NCI-H187 treated with DMSO at 0.1 percent for 48 hours (cell line): Measurements from ENCODE around the gene CYP2U1.
"Not testable (repeated sequence)": the region's sequence is repeated elsewhere in the genome, so short reads cannot be mapped to it uniquely, and the experiment has no call there.

Experiments
- DNase-seq: peaks from one replicate; lab custom pipeline; 2025; lab: John Stamatoyannopoulos, UW

CYP2U1 gene

DNA sequence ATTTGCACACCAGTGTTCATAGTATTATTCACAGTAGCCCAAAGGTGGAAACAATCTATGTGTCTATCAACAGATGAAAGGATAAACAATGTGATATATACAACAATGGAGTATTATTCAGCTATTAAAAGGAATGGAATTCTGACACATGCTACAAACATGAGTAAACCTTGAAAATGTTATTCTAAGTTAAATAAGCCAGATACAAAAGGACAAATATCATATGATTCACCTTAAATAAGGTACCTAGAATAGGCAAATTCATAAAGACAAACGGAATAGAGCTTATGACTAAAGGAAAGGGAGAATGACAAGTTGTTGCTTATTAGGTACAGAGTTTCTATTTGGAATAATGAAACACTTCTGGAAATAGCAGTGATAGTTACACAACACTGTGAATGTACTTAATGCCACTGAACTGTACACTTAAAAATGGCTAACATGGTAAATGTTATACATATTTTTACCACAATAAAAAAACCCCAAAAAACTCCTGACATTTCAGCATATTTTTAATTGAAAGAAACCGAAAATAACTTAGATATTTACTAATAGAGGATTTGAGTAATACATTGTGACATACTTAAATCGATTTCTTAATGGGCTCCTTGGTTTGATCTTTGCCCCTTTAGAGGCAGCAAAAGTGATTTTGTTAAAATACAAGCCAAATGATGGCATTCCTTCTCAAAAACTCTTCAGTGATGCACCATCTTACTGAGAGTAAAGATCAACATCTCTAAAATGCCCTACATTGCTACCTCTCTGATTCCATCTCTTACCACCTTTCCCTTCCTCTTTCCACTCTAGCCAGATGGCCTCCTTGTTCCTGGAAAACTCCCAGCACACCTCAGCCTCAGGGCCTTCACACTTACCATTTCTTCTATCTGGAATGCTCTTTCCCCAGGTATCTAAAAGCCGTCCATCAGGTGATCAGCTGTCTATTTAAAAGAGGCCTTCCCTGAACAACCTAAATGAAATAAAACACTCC is 8.6 kb upstream of the CYP2U1 start:
- DNase-seq, result no peak

- not testable (repeated sequence) for DNase-seq
These were observed 5.6 kb upstream of the CYP2U1 start for GRCh38 chr4:107925713-107926112.

DNA sequence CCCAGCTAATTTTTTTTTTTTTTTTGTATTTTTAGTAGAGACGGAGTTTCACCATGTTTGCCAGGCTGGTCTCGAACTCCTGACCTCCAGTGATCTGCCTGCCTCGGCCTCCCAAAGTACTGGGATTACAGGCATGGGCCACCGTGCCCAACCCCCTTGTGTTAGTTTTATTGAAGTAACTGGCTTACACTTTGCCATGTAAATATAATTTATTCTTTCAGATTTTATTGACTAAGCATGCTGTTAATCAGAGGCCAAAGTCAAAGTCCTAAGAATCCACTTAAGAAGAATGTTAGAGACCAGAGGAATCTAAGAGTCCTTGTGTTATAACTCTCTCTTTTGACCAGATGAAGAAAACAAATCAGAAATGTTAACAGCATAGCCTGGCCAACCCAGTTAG is 4.5 kb upstream of the CYP2U1 start:
- not testable (repeated sequence) for DNase-seq

DNA sequence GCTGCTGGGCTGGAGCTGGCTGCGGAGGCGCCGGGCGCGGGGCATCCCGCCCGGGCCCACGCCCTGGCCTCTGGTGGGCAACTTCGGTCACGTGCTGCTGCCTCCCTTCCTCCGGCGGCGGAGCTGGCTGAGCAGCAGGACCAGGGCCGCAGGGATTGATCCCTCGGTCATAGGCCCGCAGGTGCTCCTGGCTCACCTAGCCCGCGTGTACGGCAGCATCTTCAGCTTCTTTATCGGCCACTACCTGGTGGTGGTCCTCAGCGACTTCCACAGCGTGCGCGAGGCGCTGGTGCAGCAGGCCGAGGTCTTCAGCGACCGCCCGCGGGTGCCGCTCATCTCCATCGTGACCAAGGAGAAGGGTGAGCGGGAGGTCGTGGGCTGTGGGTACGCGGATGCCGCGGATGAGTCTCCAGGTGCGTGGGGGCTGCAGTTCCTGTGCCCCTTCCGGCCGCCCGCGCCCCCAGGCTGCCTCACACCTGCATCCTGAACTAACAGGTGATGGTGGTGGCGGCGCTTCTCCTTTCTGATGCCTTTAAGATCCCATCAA is 499 bp downstream of the CYP2U1 start:
- DNase-seq, result no peak

GRCh38 chr4:107935246-107935645 is 3.9 kb downstream of the CYP2U1 start:
- DNase-seq, result no peak

DNA sequence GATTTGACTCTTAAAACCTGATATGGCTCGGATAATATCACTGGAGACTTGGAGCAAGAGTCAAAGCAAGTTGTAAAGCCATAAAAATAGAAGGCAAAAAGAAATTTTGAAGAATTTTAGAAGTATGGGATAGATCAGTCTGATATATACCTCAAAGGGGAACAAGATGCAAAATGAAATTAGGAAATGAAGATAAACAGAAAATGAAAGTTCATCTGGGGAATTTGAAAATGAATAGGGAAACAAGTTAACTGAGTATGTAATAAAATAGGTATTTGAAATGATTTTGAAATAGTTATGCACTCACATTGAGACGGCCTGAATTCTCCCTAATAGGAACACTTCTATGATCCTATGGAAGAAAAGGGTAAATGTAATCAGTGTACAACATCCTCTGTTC is 5.7 kb downstream of the CYP2U1 start:
- no peak for DNase-seq

GRCh38 chr4:107939307-107939706 is 8.0 kb downstream of the CYP2U1 start:
- no peak for DNase-seq

- no peak for DNase-seq
These were observed 14.5 kb downstream of the CYP2U1 start for GRCh38 chr4:107945809-107946208.

GRCh38 chr4:107950746-107951540 is 19.6 kb downstream of the CYP2U1 start:
- no peak for DNase-seq

DNA sequence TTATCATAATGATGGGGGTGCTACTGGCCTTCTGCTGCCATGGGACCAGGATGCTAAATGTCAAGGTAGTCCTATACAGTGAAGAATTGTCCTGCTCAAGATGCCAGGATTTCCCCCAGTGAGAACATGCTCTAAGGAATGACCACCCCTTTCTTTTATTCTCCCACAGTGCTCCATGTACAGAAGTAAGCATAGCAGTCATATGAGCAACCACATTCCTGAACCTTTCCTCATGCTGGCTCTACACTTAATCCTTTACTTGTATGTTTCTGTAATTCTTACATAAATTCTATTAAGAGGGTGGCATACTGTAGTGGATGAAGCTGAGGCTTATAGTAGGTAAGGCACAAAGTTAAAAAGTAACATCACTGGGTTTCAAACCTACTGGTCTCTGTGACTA is 20.2 kb downstream of the CYP2U1 start:
- DNase-seq, result no peak

- no peak for DNase-seq
These were observed 24.7 kb downstream of the CYP2U1 start for GRCh38 chr4:107956011-107956410.

DNA sequence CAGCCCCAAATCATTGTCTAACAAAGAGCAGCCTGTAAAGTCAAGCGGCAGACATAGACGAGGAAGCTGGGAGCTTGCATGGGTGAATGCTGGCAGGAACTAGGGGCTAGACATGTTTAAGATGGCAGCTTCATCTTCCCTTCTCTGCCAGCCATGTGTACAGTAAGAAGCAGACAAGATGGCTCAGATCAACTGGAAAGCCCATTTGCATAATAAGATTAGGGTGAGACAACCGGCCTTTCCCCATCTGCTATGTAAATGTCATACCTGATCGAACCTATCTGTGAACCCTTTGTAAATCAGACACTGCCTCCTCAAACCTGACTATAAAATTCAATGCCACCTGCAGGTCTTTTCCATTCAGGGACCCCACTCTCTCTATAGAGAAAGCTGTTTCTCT is 35.6 kb downstream of the CYP2U1 start:
- DNase-seq, result no peak

GRCh38 chr4:107967519-107967918 is 36.2 kb downstream of the CYP2U1 start:
- DNase-seq, result not testable (repeated sequence)

- not testable (repeated sequence) for DNase-seq
These were observed 36.6 kb downstream of the CYP2U1 start for GRCh38 chr4:107967921-107968320.

DNA sequence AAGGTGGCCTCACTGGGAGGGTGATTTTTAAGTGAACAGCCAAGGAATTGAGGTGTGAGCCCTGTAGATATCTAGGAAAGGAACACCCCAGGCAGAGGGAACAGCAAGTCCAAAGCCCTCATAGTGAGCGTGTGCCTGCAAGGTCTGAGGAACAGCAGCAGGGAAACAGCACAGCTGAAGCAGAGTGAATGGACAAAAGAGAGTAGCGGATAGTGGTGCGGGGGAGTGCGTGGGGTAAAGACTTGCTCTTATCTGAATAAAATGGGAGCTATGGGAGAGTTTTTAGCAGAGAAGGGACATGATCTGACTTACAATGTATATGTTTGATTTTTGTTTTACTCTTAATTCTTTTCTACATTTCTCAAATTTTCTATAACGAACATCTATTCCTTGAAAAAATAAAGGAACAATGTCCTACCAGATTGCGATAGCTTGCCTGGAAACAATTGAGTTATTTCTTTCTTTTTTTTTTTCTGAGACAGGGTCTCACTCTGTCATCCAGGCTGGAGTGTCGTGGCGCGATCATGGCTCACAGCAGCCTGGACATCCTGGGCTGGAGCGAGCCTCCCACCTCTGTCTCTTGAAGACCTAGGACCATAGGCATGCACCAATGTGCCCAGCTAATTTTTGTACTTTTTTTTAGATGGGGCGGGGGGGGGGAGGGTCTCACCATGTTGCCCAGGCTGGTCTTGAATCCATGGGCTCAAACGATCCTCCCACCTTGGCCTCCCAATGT is 38.9 kb downstream of the CYP2U1 start:
- no peak for DNase-seq

- no peak for DNase-seq
These were observed 41.3 kb downstream of the CYP2U1 start for GRCh38 chr4:107972605-107973004.

- no peak for DNase-seq
These were observed 43.2 kb downstream of the CYP2U1 start for GRCh38 chr4:107974523-107974922.

DNA sequence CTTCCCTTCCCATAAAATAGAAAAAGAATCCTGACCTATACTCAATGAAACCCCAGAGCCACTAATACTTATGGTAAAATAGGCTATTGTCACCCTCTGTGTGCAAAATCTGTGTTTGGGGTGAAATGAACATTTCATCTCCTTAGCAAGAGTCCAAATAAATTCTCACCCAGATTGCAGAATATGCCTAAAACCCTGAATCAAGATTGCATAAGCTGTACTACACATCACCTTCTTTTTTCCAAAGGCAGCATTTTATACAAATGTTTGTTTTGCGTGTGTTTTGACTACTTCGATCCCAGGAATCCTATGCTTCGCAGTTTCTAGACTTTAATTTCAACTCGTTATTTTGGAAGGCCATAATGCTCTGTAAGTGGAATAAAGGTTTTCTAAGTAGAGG is 46.1 kb downstream of the CYP2U1 start:
- DNase-seq, result no peak

DNA sequence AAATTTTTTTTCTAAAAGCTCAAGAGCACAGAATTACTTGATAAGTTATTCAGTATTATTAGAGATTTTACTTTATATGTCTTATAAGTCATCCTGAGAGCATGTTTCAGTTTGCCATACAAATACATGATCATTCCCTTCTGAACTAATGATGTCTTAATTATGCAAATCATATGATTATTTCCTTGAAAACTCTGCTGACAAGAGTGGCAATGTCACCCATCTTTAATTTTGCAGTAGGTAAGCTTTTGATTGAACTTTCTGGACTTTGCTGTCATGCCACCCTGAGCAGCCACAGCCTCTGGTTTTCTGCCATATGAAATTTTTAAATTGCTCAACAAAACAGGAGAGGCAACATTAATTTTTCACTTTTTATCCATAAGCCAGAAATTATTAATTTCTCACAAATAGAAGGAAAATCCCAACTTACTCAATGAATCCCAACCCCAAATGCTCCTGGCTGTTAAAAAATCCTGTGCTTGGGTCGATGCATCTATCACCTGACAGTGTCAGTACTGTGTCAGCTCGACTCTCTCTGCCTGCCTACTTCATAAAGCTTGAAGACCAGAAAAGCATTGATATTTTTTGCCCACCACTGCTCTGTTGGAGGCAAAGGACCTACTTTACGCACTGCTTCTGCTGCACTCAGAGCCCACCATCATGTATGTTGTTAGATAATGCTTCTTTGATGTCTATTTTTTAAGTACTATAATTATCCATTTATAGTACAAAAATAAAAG is 46.8 kb downstream of the CYP2U1 start:
- DNase-seq, result no peak

GRCh38 chr4:107978716-107979451 is 47.5 kb downstream of the CYP2U1 start:
- DNase-seq, result no peak
